Urinary bladder (tissue), 4 donors: ENCODE results near the gene CHST15. TPM values are rescaled to one million over a fixed set of nuclear protein-coding genes. Genes with fewer than 3 reads are reported as not detected.
A peak's percentile ranks its signal among the peaks of the same experiment; 100 is the strongest.

Experiments
- DNase-seq: peaks from one replicate; pipeline ENCODE4 v3.0.0-alpha.2; 2015; ENCODE audit errors: extremely low spot score
- H3K27ac ChIP-seq: one replicate; pipeline ENCODE4 v1.5.1; 2013; ENCODE audit warnings: low read depth, mild to moderate bottlenecking, moderate library complexity
- H3K36me3 ChIP-seq: one replicate; pipeline ENCODE4 v1.6.1; 2013; ENCODE audit warnings: mild to moderate bottlenecking, moderate library complexity; ENCODE audit not compliant: insufficient read depth
- H3K4me1 ChIP-seq: one replicate; pipeline ENCODE4 v1.6.1; 2013; ENCODE audit warnings: mild to moderate bottlenecking, moderate library complexity; ENCODE audit not compliant: insufficient read depth
- H3K4me3 ChIP-seq: one replicate; pipeline ENCODE4 v1.5.1; 2013; ENCODE audit warnings: low read depth, low read length
- WGBS: extraction: QIAGEN DNeasy Blood & Tissue Kit; methylation state at CpG from one replicate; pipeline ENCODE4 v1.1.7; 2013; 5-methylcytosine and 5-hydroxymethylcytosine counted together
- polyA plus RNA-seq: library from polyadenylated mRNA; stranded (reverse); fragments of 200-250 nt; gene quantifications from one replicate; pipeline ENCODE4 v1.2.3, GENCODE V29; 2013
- total RNA-seq: library from RNA; depleted of rRNA; stranded (reverse); fragments of >200 nt; gene quantifications from one replicate; pipeline ENCODE4 v1.2.3, GENCODE V29; 2014
- donor health status: healthy with polysubstance abuse.
- donor health status: healthy.

Gene CHST15, protein sequence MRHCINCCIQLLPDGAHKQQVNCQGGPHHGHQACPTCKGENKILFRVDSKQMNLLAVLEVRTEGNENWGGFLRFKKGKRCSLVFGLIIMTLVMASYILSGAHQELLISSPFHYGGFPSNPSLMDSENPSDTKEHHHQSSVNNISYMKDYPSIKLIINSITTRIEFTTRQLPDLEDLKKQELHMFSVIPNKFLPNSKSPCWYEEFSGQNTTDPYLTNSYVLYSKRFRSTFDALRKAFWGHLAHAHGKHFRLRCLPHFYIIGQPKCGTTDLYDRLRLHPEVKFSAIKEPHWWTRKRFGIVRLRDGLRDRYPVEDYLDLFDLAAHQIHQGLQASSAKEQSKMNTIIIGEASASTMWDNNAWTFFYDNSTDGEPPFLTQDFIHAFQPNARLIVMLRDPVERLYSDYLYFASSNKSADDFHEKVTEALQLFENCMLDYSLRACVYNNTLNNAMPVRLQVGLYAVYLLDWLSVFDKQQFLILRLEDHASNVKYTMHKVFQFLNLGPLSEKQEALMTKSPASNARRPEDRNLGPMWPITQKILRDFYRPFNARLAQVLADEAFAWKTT
- total RNA-seq (17.8 TPM), polyA plus RNA-seq (7.8 TPM)

DNA sequence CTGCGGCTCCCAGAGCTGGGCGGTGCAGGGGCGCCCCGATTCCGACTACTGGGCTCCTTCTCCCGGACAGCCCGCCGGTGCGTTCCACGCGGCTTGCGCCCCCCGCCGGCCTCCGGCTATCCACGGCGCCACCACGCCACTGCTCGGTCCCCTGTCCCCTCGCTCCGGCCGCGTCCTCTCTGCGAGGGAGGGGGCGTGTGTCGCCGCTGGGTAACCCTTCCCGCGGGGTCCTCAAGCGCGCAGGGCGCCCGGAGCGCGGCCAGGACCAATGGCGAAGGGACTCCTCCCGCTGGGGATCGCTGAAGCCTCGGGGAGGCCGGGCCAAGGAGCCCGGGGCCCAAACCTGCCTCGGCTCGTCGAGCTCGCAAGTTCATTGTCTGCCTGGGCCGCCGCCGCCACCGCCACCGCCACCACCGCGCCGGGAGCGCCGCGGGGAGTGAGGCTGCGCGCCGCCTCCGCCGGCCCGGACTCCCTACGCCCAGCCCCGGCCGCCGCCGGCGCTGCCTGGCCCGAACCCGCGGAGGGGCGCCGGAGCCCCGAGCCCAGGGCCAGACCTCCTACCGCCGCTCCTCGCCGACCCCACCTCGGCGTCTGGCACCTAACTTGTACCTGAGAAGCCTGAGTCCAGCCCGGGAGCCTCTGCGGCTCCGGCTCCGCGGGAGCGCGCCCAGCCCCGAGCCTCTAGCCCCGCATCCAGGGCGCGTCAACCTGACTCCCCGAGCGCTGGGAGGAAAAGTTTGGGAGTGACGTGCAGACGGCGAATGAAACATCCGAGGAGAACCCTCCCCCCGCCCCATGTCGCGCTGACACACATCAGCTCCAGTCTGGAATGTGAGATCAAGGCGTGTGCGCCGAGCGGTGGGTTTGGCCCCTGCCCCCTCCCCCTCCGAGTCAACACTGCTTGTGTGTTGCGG lies at the start of gene CHST15:
Gene CHST15, minus strand, starts transcription at position 739 of the 914 bp plus-strand sequence. CDS start 47,386 bp downstream, outside the sequence.
- Histone ChIP-seq H3K4me1 (no peaks in the 10 kb centered on the region), H3K36me3 (no peaks in the 10 kb centered on the region), H3K27ac (peak within 1 kb of the TSS; percentile 28), H3K4me3 (peak within 1 kb of the TSS; percentile 38)
- WGBS: under 1% methylated on average over 105 of the region's 106 CpGs
- no peak for DNase-seq

DNA sequence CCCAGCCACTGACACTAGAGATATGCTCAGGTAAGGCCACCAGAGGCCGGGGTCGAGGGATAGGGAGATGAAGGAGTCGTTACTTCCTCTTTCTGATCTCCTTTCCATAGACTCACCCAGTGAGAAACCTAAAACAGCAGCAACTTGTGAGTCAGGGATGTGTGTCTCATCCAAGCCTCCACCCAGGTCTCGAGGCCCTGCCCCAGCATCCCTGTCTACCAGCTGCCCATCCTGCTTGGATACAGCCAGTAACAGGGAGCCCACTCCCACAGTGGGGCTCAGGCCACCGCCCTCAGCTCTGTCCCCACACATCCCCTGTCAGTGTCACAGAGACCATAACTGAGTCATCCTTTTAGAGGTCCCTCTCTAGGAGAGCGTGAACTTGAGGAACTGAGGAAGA lies 49.6 kb upstream of the CHST15 start:
- Histone ChIP-seq H3K4me1 (no peaks in the 10 kb centered on the region), H3K4me3 (no peak overlapping the region), H3K36me3 (no peaks in the 10 kb centered on the region), H3K27ac (no peak overlapping the region)
- WGBS: 89% methylated on average over 6 of the region's 6 CpGs
- no peak for DNase-seq

DNA sequence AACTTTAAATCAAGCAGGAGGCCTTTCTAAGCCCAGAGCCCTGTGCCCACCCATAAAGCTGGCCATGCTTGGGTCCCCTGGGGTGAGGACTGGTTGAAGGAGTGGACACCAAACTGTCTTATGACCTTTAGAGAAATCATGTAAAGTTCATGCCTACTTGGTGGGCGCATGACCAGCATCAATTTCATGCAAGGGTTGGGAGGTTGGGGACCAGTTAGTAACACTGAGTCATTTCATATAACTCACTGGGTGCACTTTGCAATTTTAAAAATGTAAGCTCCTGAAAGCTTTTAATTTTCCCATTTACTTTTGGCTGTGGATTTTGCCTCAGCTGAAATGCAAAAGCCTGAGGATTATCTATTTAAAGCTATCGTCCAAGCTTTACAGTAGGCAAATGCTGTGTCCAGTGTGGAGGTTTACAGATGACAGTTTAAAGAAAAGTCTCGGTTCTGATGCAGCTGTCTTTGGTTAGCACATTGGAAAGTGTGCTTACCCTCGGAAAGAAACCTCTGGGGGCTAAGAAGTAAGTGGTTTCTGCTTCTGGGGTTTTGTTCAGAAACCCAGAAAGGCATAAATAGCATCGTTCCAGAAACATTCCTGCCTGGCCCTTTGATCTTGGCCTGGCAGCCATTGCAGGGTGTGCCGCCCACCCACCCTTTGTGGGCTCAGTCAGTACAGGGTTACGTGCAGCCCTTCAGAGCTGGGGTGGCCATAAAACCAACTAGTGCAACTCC lies 48.8 kb upstream of the CHST15 start:
- no peaks in the 10 kb centered on the region for H3K36me3 ChIP-seq
- H3K27ac ChIP-seq: no peak overlapping the region
- no peak overlapping the region for H3K4me3 ChIP-seq
- DNase-seq: no peak
- no peaks in the 10 kb centered on the region for H3K4me1 ChIP-seq
- 58% methylated on average over 7 of the region's 7 CpGs for WGBS

DNA sequence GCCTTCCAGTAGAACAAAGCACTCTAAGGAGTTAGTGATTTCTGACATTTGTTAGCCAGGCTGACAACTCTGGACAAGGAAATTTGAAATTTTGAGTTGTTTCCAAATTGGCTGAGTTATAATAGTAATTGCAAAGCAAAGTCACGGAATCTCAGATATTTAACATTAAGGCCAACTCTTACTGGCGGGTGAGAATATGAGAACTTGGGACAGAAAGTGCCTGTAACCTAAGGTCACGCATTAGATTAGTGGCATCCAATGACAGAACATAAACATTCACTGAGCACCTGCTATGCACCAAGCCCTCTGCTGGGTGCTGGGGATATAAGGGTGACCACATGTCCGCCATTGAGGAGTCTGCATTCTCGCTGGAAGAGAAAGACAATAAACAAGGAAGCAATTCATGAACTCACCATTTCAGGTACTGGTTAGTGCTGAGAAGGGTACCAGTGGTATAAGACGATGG lies 45.5 kb upstream of the CHST15 start:
- Histone ChIP-seq H3K4me3 (no peak overlapping the region), H3K36me3 (no peaks in the 10 kb centered on the region), H3K27ac (no peak overlapping the region), H3K4me1 (no peaks in the 10 kb centered on the region)
- 92% methylated on average over 6 of the region's 6 CpGs for WGBS
- no peak for DNase-seq

GRCh38 chr10:124138195-124138882 lies 44.9 kb upstream of the CHST15 start:
- 81% methylated on average over 3 of the region's 3 CpGs for WGBS
- DNase-seq: no peak
- no peak overlapping the region for H3K27ac ChIP-seq

DNA sequence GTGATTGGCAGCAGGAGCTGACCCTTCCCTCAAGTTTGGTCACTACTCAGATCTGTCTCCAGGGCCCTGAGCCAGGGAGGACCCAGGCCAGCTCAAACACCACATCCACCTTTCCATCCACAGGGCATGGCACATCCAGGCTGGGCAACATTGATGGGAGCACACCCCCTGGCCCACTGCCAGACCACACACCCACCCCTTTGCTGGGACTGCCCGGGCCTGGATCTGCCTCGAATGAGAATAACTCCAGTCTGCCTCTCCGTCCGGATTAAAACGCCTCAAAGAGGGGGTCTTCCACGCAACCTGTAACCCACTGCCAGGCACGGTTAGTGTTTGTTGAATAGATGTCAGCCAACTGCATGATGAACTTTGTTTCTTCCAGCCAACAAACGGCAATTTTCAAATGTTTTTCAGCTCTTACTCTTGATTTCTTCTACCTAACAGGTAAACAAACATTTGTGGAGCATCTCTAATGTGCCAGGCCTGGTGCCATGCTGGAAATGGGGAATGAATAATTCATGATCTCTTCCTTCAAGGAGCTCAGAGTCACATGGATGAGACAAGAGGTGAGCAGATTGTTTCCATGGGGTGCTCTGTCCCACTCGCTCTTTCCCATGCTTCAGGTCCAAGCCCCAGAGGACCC lies 41.0 kb upstream of the CHST15 start:
- H3K27ac ChIP-seq: no peak overlapping the region
- H3K4me1 ChIP-seq: no peaks in the 10 kb centered on the region
- H3K36me3 ChIP-seq: no peaks in the 10 kb centered on the region
- no peak overlapping the region for H3K4me3 ChIP-seq
- WGBS: 89% methylated on average over 9 of the region's 9 CpGs
- no peak for DNase-seq

More at GRCh38 chr10:124138195-124138882, 44.9 kb upstream of the CHST15 start:
- Histone ChIP-seq H3K4me1 (no peaks in the 10 kb centered on the region), H3K4me3 (no peak overlapping the region), H3K36me3 (no peaks in the 10 kb centered on the region)

DNA sequence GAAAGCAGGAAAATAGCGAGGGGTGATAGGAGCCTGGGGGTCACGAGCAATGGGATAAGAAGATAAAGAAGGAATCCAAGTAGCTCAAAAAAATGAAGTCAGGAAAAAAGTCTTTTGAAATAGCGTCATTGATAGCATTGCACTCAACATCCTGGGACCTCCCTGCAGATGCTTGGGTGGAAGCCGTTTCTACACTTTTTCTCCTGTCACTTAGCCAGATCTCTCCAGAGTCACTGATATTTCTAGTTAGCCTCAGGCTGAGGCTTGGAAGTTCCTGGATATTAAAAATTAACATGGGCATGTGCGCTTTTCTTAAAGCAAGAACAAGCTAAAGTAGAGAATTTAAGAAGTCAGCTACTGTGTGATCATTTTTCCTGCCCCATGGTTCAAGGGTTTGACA lies 39.5 kb upstream of the CHST15 start:
- no peak for DNase-seq
- no peak overlapping the region for H3K4me3 ChIP-seq
- 73% methylated on average over 5 of the region's 5 CpGs for WGBS

DNA sequence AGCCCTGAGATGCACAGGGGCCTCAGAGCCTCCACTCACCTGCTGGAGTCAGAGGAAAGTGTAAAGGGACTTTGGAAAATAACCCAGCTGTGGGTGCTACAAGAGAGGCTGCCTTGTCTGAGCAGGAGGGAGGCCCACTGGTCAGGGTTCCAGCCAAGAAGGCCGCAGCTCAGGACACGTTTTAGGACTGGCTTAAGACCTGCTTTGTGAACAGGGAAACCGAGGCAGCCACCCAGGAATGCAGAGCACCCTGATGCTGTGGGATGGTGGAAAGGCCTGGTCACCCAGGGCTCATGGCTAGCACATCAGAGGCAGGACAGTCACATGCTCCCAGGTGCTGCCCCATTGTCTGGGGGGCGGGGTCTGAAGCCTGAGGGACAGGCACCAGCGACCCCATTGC lies 38.9 kb upstream of the CHST15 start:
- WGBS: 93% methylated on average over 5 of the region's 5 CpGs
- Histone ChIP-seq H3K36me3 (no peaks in the 10 kb centered on the region), H3K4me1 (no peaks in the 10 kb centered on the region), H3K4me3 (no peak overlapping the region), H3K27ac (no peak overlapping the region)
- DNase-seq: no peak

More for the DNA sequence above, 39.5 kb upstream of the CHST15 start:
- Histone ChIP-seq H3K4me1 (no peaks in the 10 kb centered on the region), H3K27ac (no peak overlapping the region), H3K36me3 (no peaks in the 10 kb centered on the region)

DNA sequence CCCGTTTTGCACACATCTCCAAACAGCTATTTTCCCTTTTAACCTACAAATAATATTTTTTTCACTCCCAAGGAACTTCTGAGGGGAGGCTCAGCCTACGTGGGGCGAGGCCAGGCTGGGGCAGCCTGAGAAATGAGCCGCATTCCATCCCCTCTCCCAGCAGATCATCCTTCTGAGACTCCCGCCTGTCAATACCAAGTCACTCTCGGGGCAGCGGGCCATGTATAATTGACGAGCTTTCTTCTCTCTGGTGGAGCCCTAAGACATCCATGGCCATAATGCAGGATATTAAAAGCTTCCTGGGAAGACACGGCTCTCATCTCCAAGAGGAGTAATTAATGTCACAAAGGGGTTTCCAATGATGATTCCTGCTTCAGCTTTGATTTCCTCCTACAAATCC lies 37.8 kb upstream of the CHST15 start:
- DNase-seq: no peak
- 90% methylated on average over 9 of the region's 9 CpGs for WGBS
- Histone ChIP-seq H3K36me3 (no peaks in the 10 kb centered on the region), H3K4me1 (no peaks in the 10 kb centered on the region), H3K27ac (no peak overlapping the region), H3K4me3 (no peak overlapping the region)

GRCh38 chr10:124130198-124130900 lies 37.0 kb upstream of the CHST15 start:
- H3K4me1 ChIP-seq: no peaks in the 10 kb centered on the region
- H3K4me3 ChIP-seq: no peak overlapping the region
- DNase-seq: no peak
- H3K27ac ChIP-seq: no peak overlapping the region
- WGBS: 94% methylated on average over 7 of the region's 7 CpGs
- no peaks in the 10 kb centered on the region for H3K36me3 ChIP-seq

DNA sequence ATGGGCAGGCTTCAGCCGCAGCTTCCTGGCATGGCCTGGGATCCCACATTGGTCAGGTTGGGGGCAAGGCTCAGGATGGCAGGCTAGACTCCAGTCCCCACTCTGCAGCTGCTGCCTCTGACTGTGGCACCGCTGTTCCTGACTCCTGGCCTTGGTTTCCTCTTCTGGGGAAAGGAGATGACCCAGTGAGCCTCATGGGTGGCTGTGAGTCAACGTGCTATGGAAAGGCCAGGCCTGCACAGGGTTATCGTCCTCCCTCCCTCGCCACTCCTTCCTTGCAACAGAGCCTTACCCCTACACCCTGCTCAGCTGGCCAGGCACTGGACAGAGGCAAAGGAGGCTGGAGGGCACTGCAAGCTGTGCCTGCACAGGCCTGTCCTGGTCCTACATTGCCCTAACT lies 36.1 kb upstream of the CHST15 start:
- Histone ChIP-seq H3K4me1 (no peaks in the 10 kb centered on the region), H3K27ac (no peak overlapping the region), H3K36me3 (no peaks in the 10 kb centered on the region), H3K4me3 (no peak overlapping the region)
- DNase-seq: no peak
- WGBS: 91% methylated on average over 5 of the region's 5 CpGs

DNA sequence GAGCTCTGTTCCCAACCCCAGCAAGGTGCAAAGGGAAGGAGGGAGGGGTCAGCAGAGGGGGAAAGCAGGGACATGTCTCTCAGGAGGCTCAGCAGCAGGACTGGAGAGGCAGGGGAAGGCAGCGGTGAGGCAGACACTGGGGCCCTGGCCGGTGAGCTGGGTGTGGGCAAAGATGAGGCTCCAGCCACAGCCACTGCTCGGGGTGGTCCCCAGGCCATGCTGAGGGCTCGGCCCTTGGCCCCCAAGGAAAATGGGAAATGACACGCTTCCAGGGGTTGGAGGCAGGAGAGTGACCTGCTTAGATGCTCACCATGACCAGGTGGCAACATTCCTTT lies 35.4 kb upstream of the CHST15 start:
- no peak for DNase-seq
- Histone ChIP-seq H3K4me1 (no peaks in the 10 kb centered on the region), H3K36me3 (no peaks in the 10 kb centered on the region), H3K27ac (no peak overlapping the region), H3K4me3 (no peak overlapping the region)
- WGBS: 91% methylated on average over 5 of the region's 5 CpGs
